GM12872 (cell line): ENCODE data around the gene INPP4B.

Source experiments
- TF ChIP-seq, protein P1 (sequence below): IDR thresholded peaks from 3 replicates; pipeline ENCODE4 v1.5.1; 2011; ENCODE audit warnings: low read depth, mild to moderate bottlenecking, low read length, moderate library complexity; ENCODE audit not compliant: insufficient read depth

Gene INPP4B

GRCh38 chr4:142728233-142728632 lies 117.9 kb downstream of the INPP4B start:
- TF ChIP-seq, protein P1, sequence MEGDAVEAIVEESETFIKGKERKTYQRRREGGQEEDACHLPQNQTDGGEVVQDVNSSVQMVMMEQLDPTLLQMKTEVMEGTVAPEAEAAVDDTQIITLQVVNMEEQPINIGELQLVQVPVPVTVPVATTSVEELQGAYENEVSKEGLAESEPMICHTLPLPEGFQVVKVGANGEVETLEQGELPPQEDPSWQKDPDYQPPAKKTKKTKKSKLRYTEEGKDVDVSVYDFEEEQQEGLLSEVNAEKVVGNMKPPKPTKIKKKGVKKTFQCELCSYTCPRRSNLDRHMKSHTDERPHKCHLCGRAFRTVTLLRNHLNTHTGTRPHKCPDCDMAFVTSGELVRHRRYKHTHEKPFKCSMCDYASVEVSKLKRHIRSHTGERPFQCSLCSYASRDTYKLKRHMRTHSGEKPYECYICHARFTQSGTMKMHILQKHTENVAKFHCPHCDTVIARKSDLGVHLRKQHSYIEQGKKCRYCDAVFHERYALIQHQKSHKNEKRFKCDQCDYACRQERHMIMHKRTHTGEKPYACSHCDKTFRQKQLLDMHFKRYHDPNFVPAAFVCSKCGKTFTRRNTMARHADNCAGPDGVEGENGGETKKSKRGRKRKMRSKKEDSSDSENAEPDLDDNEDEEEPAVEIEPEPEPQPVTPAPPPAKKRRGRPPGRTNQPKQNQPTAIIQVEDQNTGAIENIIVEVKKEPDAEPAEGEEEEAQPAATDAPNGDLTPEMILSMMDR = no peak

DNA sequence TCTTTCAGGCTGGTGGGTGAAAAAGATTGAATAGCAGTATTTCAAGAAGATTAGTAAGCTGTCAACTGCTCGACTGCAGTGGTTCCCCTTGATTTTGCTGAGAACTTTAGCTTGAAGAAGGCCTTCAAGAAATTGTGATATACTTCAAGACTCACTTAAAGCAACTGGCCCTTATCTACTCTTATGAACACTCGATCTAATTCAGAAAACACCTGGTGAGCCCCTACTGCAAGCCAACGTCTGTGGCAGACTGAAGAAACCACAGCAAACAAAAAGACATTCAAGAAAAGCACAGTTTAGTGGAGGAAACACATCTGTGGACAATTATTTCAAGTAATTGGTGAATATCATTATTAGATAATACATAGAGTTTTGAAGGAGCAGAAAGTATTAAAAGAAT lies 119.0 kb downstream of the INPP4B start:
- TF ChIP-seq, protein P1 = no peak

- TF ChIP-seq, protein P1 = no peak
Observed at GRCh38 chr4:142725886-142726285, 120.2 kb downstream of the INPP4B start.

DNA sequence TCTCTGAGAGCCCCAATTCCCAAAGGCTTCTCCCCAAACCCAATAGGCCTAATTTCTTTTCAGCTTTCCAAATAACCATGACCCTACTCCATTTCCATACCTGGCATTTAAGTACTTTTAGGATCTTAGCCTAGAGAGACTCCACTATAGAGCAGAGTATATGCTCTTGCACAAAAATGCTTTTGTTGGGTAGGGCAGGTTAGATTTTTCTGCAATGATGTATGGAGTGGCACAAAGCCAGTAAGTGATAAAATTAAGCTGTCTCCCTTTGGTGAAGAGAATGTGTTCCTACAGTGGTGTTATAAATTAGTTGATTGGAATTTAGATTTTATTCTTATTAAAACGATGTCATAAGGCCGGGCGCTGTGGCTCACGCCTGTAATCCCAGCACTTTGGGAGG lies 124.9 kb downstream of the INPP4B start:
- TF ChIP-seq, protein P1 = no peak

- TF ChIP-seq, protein P1 = peak; percentile 33; the same call in 1 of the 3 replicates
Observed at GRCh38 chr4:142719854-142720541, 126.1 kb downstream of the INPP4B start.

DNA sequence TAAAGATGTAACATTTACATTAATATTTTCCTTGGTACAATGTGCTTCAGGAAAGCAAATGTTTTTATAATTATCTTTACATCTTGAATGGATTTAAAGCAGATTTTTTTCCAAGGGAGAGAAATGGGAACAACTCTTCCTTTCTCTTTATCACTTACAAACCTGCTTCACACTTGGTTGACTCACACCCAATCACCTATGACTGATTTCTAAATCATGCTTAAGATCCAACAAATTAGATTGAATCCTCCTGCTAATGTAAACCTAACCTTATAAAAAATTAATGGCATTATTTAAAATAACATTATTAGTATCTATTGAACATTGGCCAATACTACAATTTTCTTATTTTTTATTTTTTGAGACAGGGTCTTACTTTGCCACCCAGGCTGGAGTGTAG lies 127.1 kb downstream of the INPP4B start:
- TF ChIP-seq, protein P1 = no peak

- TF ChIP-seq, protein P1 = no peak
Observed at GRCh38 chr4:142715727-142716126, 130.4 kb downstream of the INPP4B start.
